Uterus (tissue), 2 donors: Measurements from ENCODE around the gene SYNPO.

Experiments
- POLR2A ChIP-seq, 2 donors: fragments of 450-650 bp; IDR thresholded peaks; one replicate each; pipeline ENCODE4 v1.6.1; 2016; ENCODE audit warnings: antibody characterized with exemption in 2 of 2, mild to moderate bottlenecking in 1 of 2, moderate library complexity in 1 of 2
- TF ChIP-seq, protein P1 (sequence below), 4 experiments: fragments of 200-600 bp in 2 of 4; fragments of 450-650 bp in 2 of 4; sonication (generic) in 2 of 4; IDR thresholded peaks; one replicate each; pipeline ENCODE4 v1.5.1; 2016 to 2019; ENCODE audit warnings: antibody characterized with exemption in 4 of 4, mild to moderate bottlenecking in 2 of 4, moderate library complexity in 1 of 4

DNA sequence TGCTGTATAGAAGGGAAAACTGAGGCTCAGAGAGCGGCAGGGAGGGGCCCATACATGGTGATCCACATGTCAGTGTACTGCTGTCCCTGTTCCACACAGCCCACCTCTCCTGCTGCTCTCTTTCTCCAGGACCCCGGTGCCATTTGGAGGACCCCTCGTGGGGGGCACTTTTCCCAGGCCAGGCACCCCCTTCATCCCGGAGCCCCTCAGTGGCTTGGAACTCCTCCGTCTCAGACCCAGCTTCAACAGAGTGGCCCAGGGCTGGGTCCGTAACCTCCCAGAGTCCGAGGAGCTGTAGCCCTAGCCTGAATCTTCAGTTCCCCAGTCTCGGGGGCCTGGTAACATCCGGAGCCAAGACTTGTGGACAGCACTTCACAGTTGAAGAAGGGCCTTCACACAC lies 36.1 kb downstream of the SYNPO start:
- TF ChIP-seq, protein P1, sequence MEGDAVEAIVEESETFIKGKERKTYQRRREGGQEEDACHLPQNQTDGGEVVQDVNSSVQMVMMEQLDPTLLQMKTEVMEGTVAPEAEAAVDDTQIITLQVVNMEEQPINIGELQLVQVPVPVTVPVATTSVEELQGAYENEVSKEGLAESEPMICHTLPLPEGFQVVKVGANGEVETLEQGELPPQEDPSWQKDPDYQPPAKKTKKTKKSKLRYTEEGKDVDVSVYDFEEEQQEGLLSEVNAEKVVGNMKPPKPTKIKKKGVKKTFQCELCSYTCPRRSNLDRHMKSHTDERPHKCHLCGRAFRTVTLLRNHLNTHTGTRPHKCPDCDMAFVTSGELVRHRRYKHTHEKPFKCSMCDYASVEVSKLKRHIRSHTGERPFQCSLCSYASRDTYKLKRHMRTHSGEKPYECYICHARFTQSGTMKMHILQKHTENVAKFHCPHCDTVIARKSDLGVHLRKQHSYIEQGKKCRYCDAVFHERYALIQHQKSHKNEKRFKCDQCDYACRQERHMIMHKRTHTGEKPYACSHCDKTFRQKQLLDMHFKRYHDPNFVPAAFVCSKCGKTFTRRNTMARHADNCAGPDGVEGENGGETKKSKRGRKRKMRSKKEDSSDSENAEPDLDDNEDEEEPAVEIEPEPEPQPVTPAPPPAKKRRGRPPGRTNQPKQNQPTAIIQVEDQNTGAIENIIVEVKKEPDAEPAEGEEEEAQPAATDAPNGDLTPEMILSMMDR (IDR thresholded peaks at IDR 0.05): no peak
- no peak for TF ChIP-seq POLR2A (IDR thresholded peaks at IDR 0.05)
